Measurements from ENCODE around the gene PTPA. TPM values are rescaled to one million over a fixed set of nuclear protein-coding genes. Genes with fewer than 3 reads are reported as not detected.

Gene PTPA
- total and polyA plus RNA-seq, 2 donors (not counting 1 experiment from before 2014, with no cell fraction given), result 35.0 to 73.9 TPM

DNA sequence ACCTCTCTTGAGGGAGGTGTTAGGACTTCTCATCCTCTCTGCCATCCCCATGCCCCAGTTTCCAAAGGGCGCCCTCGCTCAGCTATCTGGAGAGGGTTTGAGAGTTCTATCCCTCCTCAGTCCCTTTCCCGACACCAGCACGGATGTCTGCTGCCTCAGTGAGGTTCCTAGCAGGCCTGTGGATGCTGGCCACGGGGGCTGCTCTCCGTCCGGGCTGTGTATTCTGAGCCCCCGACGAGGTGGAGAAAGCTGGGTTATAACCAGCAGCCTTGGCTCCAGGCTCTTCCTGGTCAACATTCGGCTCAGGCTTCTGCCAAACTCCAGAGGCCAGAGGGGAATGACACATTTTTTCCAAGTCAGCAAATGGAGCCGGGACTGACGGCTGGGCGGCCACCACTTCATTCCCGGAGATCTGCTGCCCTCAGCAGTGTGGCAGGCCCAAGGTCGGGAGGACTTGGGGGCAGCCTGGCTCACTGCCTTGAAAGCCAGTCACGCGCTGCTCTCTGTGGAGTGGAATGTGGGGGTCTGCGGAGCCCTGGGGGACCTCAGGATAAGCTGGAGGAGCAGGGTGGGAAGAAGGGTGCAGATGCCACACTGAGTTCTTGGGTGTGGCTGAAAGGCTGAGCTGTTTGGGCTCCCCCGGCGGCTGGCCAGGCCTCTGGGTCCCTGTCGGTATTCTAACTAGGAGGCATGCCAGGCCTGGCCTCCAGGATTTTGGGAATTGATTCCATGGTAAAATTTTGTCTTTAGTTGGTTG, 27.4 kb downstream of the PTPA start:
- CTCF ChIA-PET, result interaction anchor here (0.6 to 18.9 kb wide), 30 partner anchors 8 to 660 kb away, joined by 3 to 382 read pairs (median 4); partner anchors contain the start of genes C9orf50, CRAT, IER5L and NTMT1
- Histone ChIP-seq H3K4me1 (ENCODE audit: control insufficient read depth in 2 of 2, insufficient read depth in 2 of 2, low read length in 2 of 2) (peaks cover 43 to 48% of the 10 kb centered on the region in 2 donors), H3K4me2 (replicated peaks; ENCODE audit: low read depth, low read length, poor library complexity, severe bottlenecking) (peak overlapping the region; percentile 94), H3K9me3 (ENCODE audit: control extremely low read depth in 1 of 3, control insufficient read depth in 2 of 3, insufficient read depth in 1 of 3, low read length in 2 of 3) (no peaks in the 10 kb centered on the region), H3K9ac (ENCODE audit: low read length) (no peak overlapping the region), H3K36me3 (replicated peaks in 1 of 2; ENCODE audit: control extremely low read depth in 1 of 2, control insufficient read depth in 1 of 2, extremely low read depth in 1 of 2, insufficient read depth in 2 of 2, low read length in 1 of 2) (peaks cover 1 to 49% of the 10 kb centered on the region in 2 experiments), H2AFZ (ENCODE audit: insufficient read depth, low read depth, low read length, poor library complexity, severe bottlenecking) (no peak overlapping the region), H3K27ac (ENCODE audit: low read length in 2 of 2) (no peak overlapping the region), H3K4me3 (ENCODE audit: control extremely low read depth in 1 of 5, extremely low read depth in 1 of 5, insufficient read depth in 1 of 5, low read depth in 2 of 5, low read length in 4 of 5) (no peak overlapping the region), H4K20me1 (ENCODE audit: control insufficient read depth, insufficient read depth, low read length, poor library complexity, severe bottlenecking) (peaks cover 6% of the 10 kb centered on the region), H3K27me3 (replicated peaks in 1 of 4; ENCODE audit: control extremely low read depth in 1 of 4, control insufficient read depth in 3 of 4, insufficient read depth in 4 of 4, low read length in 3 of 4) (no peaks in the 10 kb centered on the region), H3K79me2 (ENCODE audit: control insufficient read depth, insufficient read depth, low read length) (peaks cover 22% of the 10 kb centered on the region)
- no peak for TF ChIP-seq EZH2 (IDR thresholded peaks at IDR 0.05; ENCODE audit: borderline replicate concordance, insufficient read depth, low read depth, low read length, poor library complexity, severe bottlenecking)
- TF ChIP-seq, protein P1, sequence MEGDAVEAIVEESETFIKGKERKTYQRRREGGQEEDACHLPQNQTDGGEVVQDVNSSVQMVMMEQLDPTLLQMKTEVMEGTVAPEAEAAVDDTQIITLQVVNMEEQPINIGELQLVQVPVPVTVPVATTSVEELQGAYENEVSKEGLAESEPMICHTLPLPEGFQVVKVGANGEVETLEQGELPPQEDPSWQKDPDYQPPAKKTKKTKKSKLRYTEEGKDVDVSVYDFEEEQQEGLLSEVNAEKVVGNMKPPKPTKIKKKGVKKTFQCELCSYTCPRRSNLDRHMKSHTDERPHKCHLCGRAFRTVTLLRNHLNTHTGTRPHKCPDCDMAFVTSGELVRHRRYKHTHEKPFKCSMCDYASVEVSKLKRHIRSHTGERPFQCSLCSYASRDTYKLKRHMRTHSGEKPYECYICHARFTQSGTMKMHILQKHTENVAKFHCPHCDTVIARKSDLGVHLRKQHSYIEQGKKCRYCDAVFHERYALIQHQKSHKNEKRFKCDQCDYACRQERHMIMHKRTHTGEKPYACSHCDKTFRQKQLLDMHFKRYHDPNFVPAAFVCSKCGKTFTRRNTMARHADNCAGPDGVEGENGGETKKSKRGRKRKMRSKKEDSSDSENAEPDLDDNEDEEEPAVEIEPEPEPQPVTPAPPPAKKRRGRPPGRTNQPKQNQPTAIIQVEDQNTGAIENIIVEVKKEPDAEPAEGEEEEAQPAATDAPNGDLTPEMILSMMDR (IDR thresholded peaks at IDR 0.05), result no peak
- H3K4me1 Mint-ChIP-seq, result peaks cover 43% of the 10 kb centered on the region
- intact Hi-C loops (cut with micrococcal nuclease), result loop anchor here (1.0 to 2.0 kb wide), 4 partner anchors 40 to 504 kb away; partner anchors contain the start of genes ASB6, DOLPP1 and IER5L
- H3K9me3 Mint-ChIP-seq (ENCODE audit: insufficient read depth), result no peaks in the 10 kb centered on the region
- ATAC-seq (ENCODE audit: low read depth) (no peak), DNase-seq (peak; percentile 22)
- H3K27me3 Mint-ChIP-seq, result no peaks in the 10 kb centered on the region
- H3K4me3 Mint-ChIP-seq, result no peak overlapping the region
- 90% methylated on average over 19 of the region's 21 CpGs for WGBS (ENCODE audit: insufficient coverage)
- peak overlapping the region; percentile 94 for H3K27ac Mint-ChIP-seq
- POLR2A ChIA-PET, result interaction anchor here (0.5 to 2.6 kb wide), 7 partner anchors 36 to 767 kb away, joined by 3 to 22 read pairs (median 10); partner anchors contain the start of genes NTMT1 and URM1
